ENCODE results near the gene SEC62.
A peak's percentile ranks its signal among the peaks of the same experiment; 100 is the strongest.

SEC62 gene

GRCh38 chr3:170024581-170024980 is 58.0 kb downstream of the SEC62 start:
- Histone ChIP-seq H3K4me1 (ENCODE audit: insufficient read depth, low read length) (no peaks in the 10 kb centered on the region), H3K27ac (ENCODE audit: low read depth, low read length) (no peak overlapping the region), H3K9ac (ENCODE audit: low read length) (no peak overlapping the region), H3K27me3 (ENCODE audit: control insufficient read depth in 1 of 2, insufficient read depth in 2 of 2, low read length in 2 of 2) (no peaks in the 10 kb centered on the region), H3K36me3 (ENCODE audit: insufficient read depth, low read length) (no peaks in the 10 kb centered on the region), H3K9me3 (ENCODE audit: low read length) (no peaks in the 10 kb centered on the region), H3K4me3 (ENCODE audit: low read depth in 1 of 2, low read length in 2 of 2) (no peak overlapping the region)

- Histone ChIP-seq H3K9me3 (ENCODE audit: low read length) (no peaks in the 10 kb centered on the region), H3K9ac (ENCODE audit: low read length) (no peak overlapping the region), H3K4me1 (ENCODE audit: insufficient read depth, low read length) (no peaks in the 10 kb centered on the region), H3K4me3 (ENCODE audit: low read depth in 1 of 2, low read length in 2 of 2) (no peak overlapping the region), H3K27me3 (ENCODE audit: control insufficient read depth in 1 of 2, insufficient read depth in 2 of 2, low read length in 2 of 2) (no peaks in the 10 kb centered on the region), H3K36me3 (ENCODE audit: insufficient read depth, low read length) (no peaks in the 10 kb centered on the region), H3K27ac (ENCODE audit: low read depth, low read length) (no peak overlapping the region)
Measured at GRCh38 chr3:170027233-170028102, 60.9 kb downstream of the SEC62 start.

- H3K9ac ChIP-seq (ENCODE audit: low read length) = no peak overlapping the region
- no peak overlapping the region for H3K27ac ChIP-seq (ENCODE audit: low read depth, low read length)
- peaks cover under 1 to 27% of the 10 kb centered on the region in 2 donors for H3K27me3 ChIP-seq (ENCODE audit: control insufficient read depth in 1 of 2, insufficient read depth in 2 of 2, low read length in 2 of 2)
- no peak overlapping the region for H3K4me3 ChIP-seq (ENCODE audit: low read depth in 1 of 2, low read length in 2 of 2)
- H3K36me3 ChIP-seq (ENCODE audit: insufficient read depth, low read length) = no peaks in the 10 kb centered on the region
- peaks cover 1% of the 10 kb centered on the region for H3K4me1 ChIP-seq (ENCODE audit: insufficient read depth, low read length)
- H3K9me3 ChIP-seq (ENCODE audit: low read length) = no peaks in the 10 kb centered on the region
Measured at GRCh38 chr3:170033489-170033888, 66.9 kb downstream of the SEC62 start.

GRCh38 chr3:170037463-170038433 is 71.1 kb downstream of the SEC62 start, which contains the start of gene GPR160:
TSS of gene GPR160 (plus strand) at chr3:170037995. CDS start at chr3:170083973, 45,978 bp downstream.
- peak within 1 kb of the TSS in 1 of 2 donors; percentile 64 for H3K4me3 ChIP-seq (ENCODE audit: low read depth in 1 of 2, low read length in 2 of 2)
- H3K9ac ChIP-seq (ENCODE audit: low read length) = no peak within 1 kb of the TSS
- no peaks in the 10 kb centered on the region for H3K36me3 ChIP-seq (ENCODE audit: insufficient read depth, low read length)
- peaks cover 4% of the 10 kb centered on the region for H3K4me1 ChIP-seq (ENCODE audit: insufficient read depth, low read length)
- peaks cover 5 to 40% of the 10 kb centered on the region in 2 donors for H3K27me3 ChIP-seq (ENCODE audit: control insufficient read depth in 1 of 2, insufficient read depth in 2 of 2, low read length in 2 of 2)
- H3K9me3 ChIP-seq (ENCODE audit: low read length) = no peaks in the 10 kb centered on the region
- H3K27ac ChIP-seq (ENCODE audit: low read depth, low read length) = no peak within 1 kb of the TSS

GRCh38 chr3:170038434-170039110 is 72.0 kb downstream of the SEC62 start:
- peak overlapping the region in 1 of 2 donors; percentile 64 for H3K4me3 ChIP-seq (ENCODE audit: low read depth in 1 of 2, low read length in 2 of 2)
- no peak overlapping the region for H3K9ac ChIP-seq (ENCODE audit: low read length)
- H3K27me3 ChIP-seq (ENCODE audit: control insufficient read depth in 1 of 2, insufficient read depth in 2 of 2, low read length in 2 of 2) = peaks cover 5 to 40% of the 10 kb centered on the region in 2 donors
- H3K4me1 ChIP-seq (ENCODE audit: insufficient read depth, low read length) = peaks cover 4% of the 10 kb centered on the region
- H3K36me3 ChIP-seq (ENCODE audit: insufficient read depth, low read length) = no peaks in the 10 kb centered on the region
- H3K27ac ChIP-seq (ENCODE audit: low read depth, low read length) = no peak overlapping the region
- H3K9me3 ChIP-seq (ENCODE audit: low read length) = no peaks in the 10 kb centered on the region

- Histone ChIP-seq H3K9ac (ENCODE audit: low read length) (no peak overlapping the region), H3K4me3 (ENCODE audit: low read depth in 1 of 2, low read length in 2 of 2) (no peak overlapping the region), H3K27me3 (ENCODE audit: control insufficient read depth in 1 of 2, insufficient read depth in 2 of 2, low read length in 2 of 2) (peaks cover 5 to 40% of the 10 kb centered on the region in 2 donors), H3K36me3 (ENCODE audit: insufficient read depth, low read length) (no peaks in the 10 kb centered on the region), H3K27ac (ENCODE audit: low read depth, low read length) (no peak overlapping the region), H3K9me3 (ENCODE audit: low read length) (no peaks in the 10 kb centered on the region), H3K4me1 (ENCODE audit: insufficient read depth, low read length) (peaks cover 4% of the 10 kb centered on the region)
Measured at GRCh38 chr3:170040418-170040817, 73.8 kb downstream of the SEC62 start.

- no peaks in the 10 kb centered on the region for H3K36me3 ChIP-seq (ENCODE audit: insufficient read depth, low read length)
- no peak overlapping the region for H3K4me3 ChIP-seq (ENCODE audit: low read depth in 1 of 2, low read length in 2 of 2)
- peaks cover 3% of the 10 kb centered on the region for H3K4me1 ChIP-seq (ENCODE audit: insufficient read depth, low read length)
- H3K27me3 ChIP-seq (ENCODE audit: control insufficient read depth in 1 of 2, insufficient read depth in 2 of 2, low read length in 2 of 2) = peaks cover 4 to 13% of the 10 kb centered on the region in 2 donors
- no peaks in the 10 kb centered on the region for H3K9me3 ChIP-seq (ENCODE audit: low read length)
- H3K27ac ChIP-seq (ENCODE audit: low read depth, low read length) = no peak overlapping the region
- no peak overlapping the region for H3K9ac ChIP-seq (ENCODE audit: low read length)
Measured at GRCh38 chr3:170043506-170043905, 76.9 kb downstream of the SEC62 start.

GRCh38 chr3:170044271-170044670 is 77.7 kb downstream of the SEC62 start:
- Histone ChIP-seq H3K36me3 (ENCODE audit: insufficient read depth, low read length) (no peaks in the 10 kb centered on the region), H3K9ac (ENCODE audit: low read length) (no peak overlapping the region), H3K4me3 (ENCODE audit: low read depth in 1 of 2, low read length in 2 of 2) (no peak overlapping the region), H3K9me3 (ENCODE audit: low read length) (no peaks in the 10 kb centered on the region), H3K27me3 (ENCODE audit: control insufficient read depth in 1 of 2, insufficient read depth in 2 of 2, low read length in 2 of 2) (peaks cover 0 to 5% of the 10 kb centered on the region in 2 donors), H3K4me1 (ENCODE audit: insufficient read depth, low read length) (no peaks in the 10 kb centered on the region), H3K27ac (ENCODE audit: low read depth, low read length) (no peak overlapping the region)

GRCh38 chr3:170044795-170045244 is 78.2 kb downstream of the SEC62 start:
- Histone ChIP-seq H3K9me3 (ENCODE audit: low read length) (no peaks in the 10 kb centered on the region), H3K27me3 (ENCODE audit: control insufficient read depth in 1 of 2, insufficient read depth in 2 of 2, low read length in 2 of 2) (peaks cover 0 to under 1% of the 10 kb centered on the region in 2 donors), H3K4me1 (ENCODE audit: insufficient read depth, low read length) (no peaks in the 10 kb centered on the region), H3K27ac (ENCODE audit: low read depth, low read length) (no peak overlapping the region), H3K9ac (ENCODE audit: low read length) (no peak overlapping the region), H3K4me3 (ENCODE audit: low read depth in 1 of 2, low read length in 2 of 2) (no peak overlapping the region), H3K36me3 (ENCODE audit: insufficient read depth, low read length) (no peaks in the 10 kb centered on the region)

GRCh38 chr3:170046269-170047132 is 79.9 kb downstream of the SEC62 start:
- no peaks in the 10 kb centered on the region for H3K4me1 ChIP-seq (ENCODE audit: insufficient read depth, low read length)
- H3K27me3 ChIP-seq (ENCODE audit: control insufficient read depth in 1 of 2, insufficient read depth in 2 of 2, low read length in 2 of 2) = no peaks in the 10 kb centered on the region
- no peak overlapping the region for H3K4me3 ChIP-seq (ENCODE audit: low read depth in 1 of 2, low read length in 2 of 2)
- H3K9ac ChIP-seq (ENCODE audit: low read length) = no peak overlapping the region
- no peaks in the 10 kb centered on the region for H3K9me3 ChIP-seq (ENCODE audit: low read length)
- H3K27ac ChIP-seq (ENCODE audit: low read depth, low read length) = no peak overlapping the region
- no peaks in the 10 kb centered on the region for H3K36me3 ChIP-seq (ENCODE audit: insufficient read depth, low read length)
